Glutamatergic neuron (in vitro differentiated cells): ENCODE data around the gene C5orf46. TPM values are rescaled to one million over a fixed set of nuclear protein-coding genes. Genes with fewer than 3 reads are reported as not detected.
"Not testable (repeated sequence)": the region's sequence is repeated elsewhere in the genome, so short reads cannot be mapped to it uniquely, and the experiment has no call there.

Experiments used
- DNase-seq: peaks from one replicate; pipeline ENCODE4 v3.0.0; 2022
- H3K27ac Mint-ChIP-seq: one replicate; pipeline ENCODE4 v1.8.0; 2020; ENCODE audit warnings: mild to moderate bottlenecking, mixed read lengths, inconsistent platforms; ENCODE audit not compliant: unreplicated experiment
- H3K27me3 Mint-ChIP-seq: one replicate; pipeline ENCODE4 v1.8.0; 2020; ENCODE audit warnings: mild to moderate bottlenecking, moderate library complexity, mixed read lengths, inconsistent platforms; ENCODE audit not compliant: unreplicated experiment
- H3K36me3 Mint-ChIP-seq: one replicate; pipeline ENCODE4 v1.8.0; 2020; ENCODE audit warnings: mild to moderate bottlenecking, mixed read lengths, inconsistent platforms; ENCODE audit not compliant: unreplicated experiment
- H3K4me1 Mint-ChIP-seq: one replicate; pipeline ENCODE4 v1.8.0; 2020; ENCODE audit warnings: mild to moderate bottlenecking, low read depth, mixed read lengths, inconsistent platforms; ENCODE audit not compliant: unreplicated experiment
- H3K4me3 Mint-ChIP-seq: one replicate; pipeline ENCODE4 v1.8.0; 2020; ENCODE audit warnings: mild to moderate bottlenecking, mixed read lengths, inconsistent platforms; ENCODE audit not compliant: unreplicated experiment
- H3K9me3 Mint-ChIP-seq: one replicate; pipeline ENCODE4 v1.8.0; 2020; ENCODE audit warnings: mild to moderate bottlenecking, moderate library complexity, mixed read lengths, inconsistent platforms; ENCODE audit not compliant: unreplicated experiment
- CTCF ChIP-seq: fragments of 200-600 bp; sonication (generic); IDR thresholded peaks from one replicate; pipeline ENCODE4 v1.5.0; 2021; ENCODE audit not compliant: partially characterized antibody, unreplicated experiment
- total RNA-seq: library from RNA; stranded (reverse); fragmentation: NEBNext Ultra II Directional; extraction: Animal tissue kit (Norgen Biotek cat#: 25700); gene quantifications from one replicate; pipeline ENCODE4 v1.2.1, GENCODE V29; 2021; ENCODE audit not compliant: unreplicated experiment

C5orf46 gene
- total RNA-seq, 1 donor from 2014 or later: not detected

GRCh38 chr5:147876626-147877025, 29.7 kb downstream of the C5orf46 start:
- peaks cover 12% of the 10 kb centered on the region for H3K27me3 Mint-ChIP-seq
- DNase-seq: no peak
- H3K27ac Mint-ChIP-seq: no peak overlapping the region
- H3K4me1 Mint-ChIP-seq: peaks cover 6% of the 10 kb centered on the region
- TF ChIP-seq CTCF: no peak
- H3K36me3 Mint-ChIP-seq: peaks cover 4% of the 10 kb centered on the region
- H3K4me3 Mint-ChIP-seq: no peak overlapping the region
- no peaks in the 10 kb centered on the region for H3K9me3 Mint-ChIP-seq

- TF ChIP-seq CTCF: no peak
- no peak for DNase-seq
- Mint-ChIP-seq H3K36me3 (peaks cover 4% of the 10 kb centered on the region), H3K27me3 (peaks cover 15% of the 10 kb centered on the region), H3K9me3 (no peaks in the 10 kb centered on the region), H3K27ac (no peak overlapping the region), H3K4me1 (peaks cover 6% of the 10 kb centered on the region), H3K4me3 (no peak overlapping the region)
Measured at GRCh38 chr5:147876141-147876540, 30.2 kb downstream of the C5orf46 start.

GRCh38 chr5:147874910-147875367, 31.4 kb downstream of the C5orf46 start:
- peaks cover 16% of the 10 kb centered on the region for H3K27me3 Mint-ChIP-seq
- no peak for TF ChIP-seq CTCF
- H3K4me3 Mint-ChIP-seq: no peak overlapping the region
- no peak overlapping the region for H3K27ac Mint-ChIP-seq
- H3K9me3 Mint-ChIP-seq: no peaks in the 10 kb centered on the region
- DNase-seq: no peak
- H3K36me3 Mint-ChIP-seq: peaks cover 4% of the 10 kb centered on the region
- H3K4me1 Mint-ChIP-seq: peaks cover 6% of the 10 kb centered on the region

- not testable (repeated sequence) for H3K9me3 Mint-ChIP-seq, DNase-seq, H3K4me1 Mint-ChIP-seq, H3K36me3 Mint-ChIP-seq, H3K27ac Mint-ChIP-seq
- peaks cover 18% of the 10 kb centered on the region for H3K27me3 Mint-ChIP-seq
- H3K4me3 Mint-ChIP-seq: peak overlapping the region; percentile 1
Measured at GRCh38 chr5:147874118-147874875, 32.0 kb downstream of the C5orf46 start.

GRCh38 chr5:147872744-147873435, 33.4 kb downstream of the C5orf46 start:
- not testable (repeated sequence) for H3K4me3 Mint-ChIP-seq, H3K36me3 Mint-ChIP-seq, H3K27ac Mint-ChIP-seq, H3K9me3 Mint-ChIP-seq, DNase-seq
- Mint-ChIP-seq H3K27me3 (peaks cover 18% of the 10 kb centered on the region), H3K4me1 (peaks cover 13% of the 10 kb centered on the region)

GRCh38 chr5:147871980-147872549, 34.3 kb downstream of the C5orf46 start:
- not testable (repeated sequence) for H3K36me3 Mint-ChIP-seq, H3K4me3 Mint-ChIP-seq, DNase-seq, H3K27ac Mint-ChIP-seq, H3K9me3 Mint-ChIP-seq
- Mint-ChIP-seq H3K4me1 (peaks cover 13% of the 10 kb centered on the region), H3K27me3 (peaks cover 18% of the 10 kb centered on the region)

GRCh38 chr5:147869892-147870291, 36.4 kb downstream of the C5orf46 start:
- Mint-ChIP-seq H3K27ac (peak overlapping the region; percentile 28), H3K27me3 (peaks cover 21% of the 10 kb centered on the region), H3K4me1 (peaks cover 11% of the 10 kb centered on the region)
- DNase-seq, H3K36me3 Mint-ChIP-seq, H3K9me3 Mint-ChIP-seq, H3K4me3 Mint-ChIP-seq: not testable (repeated sequence)
